Activated CD4-positive, CD25-positive, alpha-beta regulatory T cell (primary cell): ENCODE measurements around the gene PARD3.
"Not testable (repeated sequence)": the region's sequence is repeated elsewhere in the genome, so short reads cannot be mapped to it uniquely, and the experiment has no call there.

Experiments used
- DNase-seq, 4 experiments: peaks; one replicate each; lab custom pipeline; 2025; lab: John Stamatoyannopoulos, UW

Gene PARD3

DNA sequence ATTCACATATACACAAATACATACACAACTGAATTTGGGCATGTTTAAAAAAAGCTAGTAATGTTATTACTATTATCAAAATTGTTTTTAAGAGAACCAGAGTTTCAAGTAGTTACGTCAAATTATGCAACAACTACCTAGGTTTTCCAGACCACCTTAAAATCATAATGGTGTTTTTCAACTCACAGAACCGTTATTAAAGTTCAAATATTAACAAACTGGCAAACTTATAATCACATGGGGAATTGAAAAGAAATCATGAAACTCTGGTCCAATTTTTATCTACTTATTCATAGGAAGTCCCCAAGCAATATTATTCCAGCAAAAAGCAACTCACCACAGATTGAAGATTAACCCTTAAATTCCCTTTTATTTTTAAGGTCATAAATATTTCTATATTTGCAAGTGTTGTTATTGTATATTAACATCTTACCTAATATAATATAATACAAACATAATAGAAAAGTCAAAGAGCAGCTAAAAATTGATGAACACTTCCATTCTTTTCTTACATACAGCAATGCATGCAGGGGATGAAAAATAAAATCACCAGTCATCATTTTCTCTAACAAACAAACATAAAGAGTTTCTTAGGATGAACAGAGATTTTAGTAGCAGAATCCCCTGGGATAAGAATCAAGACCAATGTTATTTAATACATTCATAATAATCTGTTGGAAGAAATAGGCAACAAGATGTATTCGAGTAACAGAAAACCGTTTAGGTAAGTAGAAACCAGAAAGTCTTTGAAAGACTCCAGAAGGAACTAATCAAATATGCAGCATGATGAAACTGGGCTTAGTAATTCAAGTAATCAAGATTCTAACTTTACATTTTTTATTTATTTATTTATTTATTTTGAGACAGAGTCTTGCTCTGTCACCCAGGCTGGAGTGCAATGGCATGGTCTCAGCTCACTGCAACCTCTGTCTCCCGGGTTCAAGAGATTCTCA, 391.1 kb downstream of the PARD3 start:
- no peak for DNase-seq

DNA sequence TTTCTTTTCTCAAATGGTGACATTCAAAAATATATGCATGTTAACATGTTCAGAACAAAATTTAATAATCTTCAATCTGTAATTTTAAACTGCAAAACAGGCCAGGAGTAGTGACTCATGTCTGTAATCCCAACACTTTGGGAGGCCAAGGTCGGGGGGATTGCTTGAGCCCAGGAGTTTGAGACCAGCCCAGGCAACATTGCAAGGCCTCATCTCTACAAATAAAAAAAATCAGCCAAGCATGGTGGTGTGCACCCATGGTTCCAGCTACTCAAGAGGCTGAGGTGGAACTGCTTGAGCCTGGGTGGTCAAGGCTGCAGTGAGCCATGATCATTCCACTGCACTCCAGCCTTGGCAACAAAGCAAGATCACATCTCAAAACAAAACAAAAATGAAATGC, 394.3 kb downstream of the PARD3 start:
- DNase-seq = no peak

GRCh38 chr10:34420273-34420672, 394.8 kb downstream of the PARD3 start:
- DNase-seq = no peak

DNA sequence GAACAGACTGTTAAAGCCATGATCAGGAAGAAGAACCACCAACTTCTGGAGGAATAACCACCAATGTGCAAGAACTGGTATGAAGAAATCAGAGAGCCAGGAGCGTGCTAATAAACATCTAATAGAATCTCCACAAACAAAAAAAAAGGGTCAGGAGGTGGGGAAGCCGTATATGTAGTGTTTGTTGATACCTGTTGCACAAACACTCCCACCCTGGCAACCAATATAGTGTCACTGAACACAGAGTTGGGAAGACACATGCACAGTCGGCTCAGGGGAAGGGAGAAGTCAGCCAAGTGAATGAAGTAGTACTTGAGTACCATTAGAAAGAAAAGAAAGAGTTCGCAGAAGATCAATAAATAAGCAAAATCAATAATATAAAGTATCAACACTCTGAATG, 400.1 kb downstream of the PARD3 start:
- DNase-seq = no peak

- no peak for DNase-seq
Observed at GRCh38 chr10:34413756-34414587, 401.1 kb downstream of the PARD3 start.

GRCh38 chr10:34413214-34413613, 401.9 kb downstream of the PARD3 start:
- DNase-seq = no peak

DNA sequence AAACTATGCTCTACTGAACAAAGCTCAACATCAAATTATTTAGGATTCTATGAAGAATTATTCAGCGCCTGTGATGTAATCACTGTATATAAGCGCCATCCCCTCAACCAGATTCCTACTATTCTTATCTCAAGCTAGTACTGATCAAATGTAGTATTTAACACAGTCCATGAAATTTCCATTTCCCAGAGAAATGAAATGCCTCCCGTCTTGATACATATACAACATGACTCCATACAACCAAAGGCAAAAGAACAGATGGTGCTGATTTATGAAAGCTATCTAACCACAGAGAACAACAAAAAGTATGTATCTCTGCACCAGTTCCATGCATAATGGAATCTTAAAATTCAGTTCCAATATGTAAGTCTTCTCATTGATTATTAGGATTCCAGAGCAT, 406.1 kb downstream of the PARD3 start:
- no peak for DNase-seq

DNA sequence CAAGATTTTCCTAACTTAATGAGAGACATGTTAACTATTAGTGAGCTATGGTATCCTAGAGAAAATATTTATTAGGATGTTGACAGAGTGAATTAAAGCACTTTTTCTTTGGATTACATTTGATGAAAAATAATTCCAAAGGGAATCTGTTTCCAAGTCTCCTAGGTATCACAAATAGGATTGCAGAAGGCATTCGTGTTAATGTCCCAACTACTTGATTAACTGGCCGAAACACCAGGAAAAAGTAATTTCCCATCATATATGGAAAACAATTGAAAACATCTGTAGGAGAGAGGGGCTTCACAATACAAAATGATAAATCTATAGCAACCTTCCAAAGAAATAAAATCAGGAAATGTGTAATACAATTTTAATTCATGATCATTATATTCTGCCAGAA, 406.7 kb downstream of the PARD3 start:
- DNase-seq = no peak

DNA sequence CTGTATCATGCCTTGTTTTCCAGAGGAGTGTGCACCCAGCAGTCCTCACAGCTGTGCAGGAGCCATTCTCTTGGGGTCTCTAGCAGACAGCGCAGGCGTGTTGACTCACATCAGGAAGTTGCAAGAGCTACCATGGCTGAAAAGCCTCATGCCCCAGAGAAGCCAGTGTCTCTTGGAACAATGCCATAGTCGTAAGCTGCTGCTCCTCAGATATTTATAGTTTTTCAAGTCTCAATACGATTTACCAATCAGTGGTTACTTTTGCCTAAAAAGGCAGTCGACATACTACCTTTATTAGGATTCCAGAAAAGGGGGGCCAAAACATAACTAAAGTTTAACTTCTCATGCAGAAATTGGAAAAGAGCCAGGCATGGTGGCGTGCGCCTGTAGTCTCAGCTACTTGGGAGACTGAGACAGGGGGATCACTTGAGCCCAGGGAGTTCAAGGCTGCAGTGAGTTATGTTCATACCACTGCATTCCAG, 407.7 kb downstream of the PARD3 start:
- DNase-seq = no peak

GRCh38 chr10:34406463-34407323, 408.4 kb downstream of the PARD3 start:
- DNase-seq = no peak

DNA sequence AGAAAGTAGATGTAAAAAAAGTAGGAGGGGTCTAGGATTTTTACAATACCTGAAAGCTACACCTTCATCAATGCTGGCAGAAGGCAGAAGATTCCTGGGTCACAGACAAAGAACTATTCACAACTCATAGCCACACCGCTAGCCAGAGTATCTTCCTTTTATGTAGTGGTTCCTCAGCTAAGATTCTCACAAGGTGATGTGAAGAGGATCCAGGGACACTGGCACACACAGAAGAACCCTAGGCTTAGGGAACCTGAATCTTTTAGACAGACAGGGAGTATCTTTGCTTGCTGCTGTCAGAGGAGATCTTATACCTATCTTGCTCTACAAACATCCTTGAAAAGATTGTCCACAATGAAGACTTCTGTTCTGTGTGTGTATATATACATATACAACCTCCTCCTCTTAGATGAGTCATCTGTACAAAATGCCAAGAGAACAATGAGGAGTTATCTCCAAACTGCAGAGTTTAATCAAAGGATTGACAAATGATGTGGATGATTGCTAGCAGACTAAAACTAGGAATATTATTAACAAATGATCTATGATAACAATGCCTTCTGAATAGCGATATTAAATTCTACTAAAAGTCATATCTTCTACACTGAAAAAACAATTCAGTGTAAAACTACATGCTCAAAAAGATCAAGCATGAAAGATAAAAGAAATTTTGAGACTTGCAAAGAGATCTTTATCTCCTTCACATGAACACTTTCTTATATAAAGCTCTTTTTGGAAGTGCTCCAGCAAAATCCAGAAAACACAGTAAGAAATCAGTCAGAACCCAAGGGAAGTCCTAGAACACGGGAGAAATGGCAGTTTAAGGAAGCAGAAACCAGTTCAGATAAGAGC, 409.3 kb downstream of the PARD3 start:
- no peak for DNase-seq

- DNase-seq = no peak
Observed at GRCh38 chr10:34403512-34403911, 411.6 kb downstream of the PARD3 start.

GRCh38 chr10:34400075-34400474, 415.0 kb downstream of the PARD3 start:
- no peak for DNase-seq

- no peak for DNase-seq
Observed at GRCh38 chr10:34399013-34399412, 416.1 kb downstream of the PARD3 start.

- no peak for DNase-seq
Observed at GRCh38 chr10:34397324-34397723, 417.8 kb downstream of the PARD3 start.

DNA sequence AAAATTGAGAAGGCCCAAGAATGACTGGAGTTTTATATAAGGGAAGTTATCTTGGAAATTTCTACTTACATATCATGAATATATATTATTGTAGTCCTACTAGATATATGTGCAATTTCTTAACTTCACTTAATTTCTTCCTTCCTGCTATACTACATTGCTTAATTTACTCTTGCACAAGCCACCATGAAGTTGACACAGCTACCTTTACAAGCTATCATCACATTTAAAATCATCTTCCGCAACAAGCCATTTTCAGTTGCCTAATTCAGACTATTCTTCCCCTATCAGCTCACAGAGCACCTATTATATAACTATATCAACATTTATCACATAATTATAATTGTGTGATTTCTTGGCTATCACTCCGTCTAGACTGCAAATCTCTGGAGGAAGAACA, 418.4 kb downstream of the PARD3 start:
- DNase-seq = no peak

DNA sequence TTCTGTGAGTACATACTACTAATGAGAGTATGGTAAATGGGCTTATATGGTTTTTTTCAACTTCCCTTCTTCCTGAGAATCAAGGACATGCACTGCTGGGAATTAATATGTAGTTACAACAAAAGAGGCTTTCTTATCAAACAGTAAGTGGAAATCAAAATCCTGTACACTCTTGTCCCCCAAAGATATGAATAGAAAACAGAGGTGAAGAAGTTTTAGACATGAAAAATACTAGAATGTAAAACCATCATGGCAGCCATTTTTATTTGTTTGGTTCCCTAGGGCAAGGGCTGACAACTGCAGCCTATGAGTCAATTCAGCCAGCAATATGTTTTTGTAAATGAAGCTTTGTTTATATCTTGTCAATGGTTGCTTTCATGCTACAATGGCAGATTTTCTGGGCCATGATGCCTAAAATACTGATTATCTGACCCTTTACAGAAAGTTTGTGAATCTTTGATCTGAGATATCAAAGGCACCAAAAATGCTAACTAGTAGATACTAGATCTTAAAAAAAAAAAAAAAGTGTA, 422.4 kb downstream of the PARD3 start:
- DNase-seq = no peak

DNA sequence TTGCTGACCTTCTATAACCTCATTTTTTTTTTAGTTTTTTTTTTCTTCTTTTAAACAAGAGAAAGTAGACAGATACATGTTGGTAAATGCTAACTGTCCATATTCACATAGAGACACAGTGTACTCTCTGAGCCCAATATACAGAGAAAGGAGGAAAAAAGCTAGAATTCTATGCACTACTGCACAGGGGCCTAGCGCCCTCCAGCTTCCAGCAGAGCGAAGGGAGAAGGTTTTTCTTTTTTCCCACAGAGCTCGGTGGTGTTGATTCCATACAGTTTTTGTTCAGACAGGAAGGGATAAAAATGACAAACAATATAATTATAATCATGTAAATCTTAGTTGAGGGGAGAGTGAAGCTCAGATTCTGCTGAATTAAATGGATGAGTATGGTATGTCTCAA, 423.9 kb downstream of the PARD3 start:
- DNase-seq = not testable (repeated sequence)

GRCh38 chr10:34389801-34390200, 425.3 kb downstream of the PARD3 start:
- no peak for DNase-seq

GRCh38 chr10:34386921-34387320, 428.2 kb downstream of the PARD3 start:
- DNase-seq = no peak

DNA sequence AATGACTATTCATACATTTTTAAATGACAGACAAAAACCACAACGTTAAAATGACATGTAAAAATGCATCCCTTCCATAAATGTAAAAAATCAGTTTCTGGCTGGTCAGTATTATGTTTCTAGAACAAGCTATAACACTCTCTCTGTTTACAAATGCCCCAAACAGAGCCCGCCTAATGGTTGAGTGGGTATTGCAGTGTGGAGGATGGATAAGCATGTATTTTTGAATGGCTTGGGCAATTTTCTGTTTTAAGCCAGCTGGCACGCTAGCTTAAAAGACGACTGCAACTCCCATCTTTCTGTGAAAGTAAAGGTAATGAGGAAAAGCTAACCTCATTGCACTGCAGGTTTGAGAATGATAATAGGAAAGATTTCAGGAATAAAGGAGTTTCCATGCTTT, 430.7 kb downstream of the PARD3 start:
- no peak for DNase-seq
